ENCODE results near the gene GABRA6. TPM values are rescaled to one million over a fixed set of nuclear protein-coding genes. Genes with fewer than 3 reads are reported as not detected.
"Not testable (repeated sequence)": the region's sequence is repeated elsewhere in the genome, so short reads cannot be mapped to it uniquely, and the experiment has no call there.

GABRA6 gene
- polyA plus RNA-seq, result not detected

DNA sequence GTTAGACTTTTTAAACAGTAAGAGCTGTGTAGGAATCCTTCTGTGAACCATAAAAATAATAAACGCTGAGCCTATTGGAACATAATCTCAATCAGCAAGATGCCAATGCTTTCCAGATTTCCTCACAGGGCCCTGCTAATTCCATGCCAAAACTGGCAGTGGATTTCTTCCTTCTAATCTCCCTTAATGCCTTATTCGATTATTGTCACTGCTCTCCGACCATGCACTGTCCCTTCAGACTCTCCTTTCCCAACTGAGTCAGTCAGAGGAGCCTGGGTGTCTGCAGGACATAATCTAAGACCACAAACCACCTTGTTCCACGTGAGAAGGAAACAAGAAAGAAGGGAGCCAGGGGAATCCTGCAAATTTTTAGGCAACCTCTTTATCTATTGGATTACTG is at the start of gene GABRA6:
Gene GABRA6 (plus strand): TSS at position 261 of the 400 bp plus-strand sequence. CDS start 269 bp downstream, outside the sequence.
- H3K4me1 ChIP-seq (ENCODE audit: control insufficient read depth in 2 of 2, insufficient read depth in 2 of 2, low read length in 1 of 2), result no peaks in the 10 kb centered on the region
- H3K27me3 ChIP-seq (ENCODE audit: control insufficient read depth in 1 of 2, insufficient read depth in 2 of 2, low read length in 2 of 2), result no peaks in the 10 kb centered on the region
- H3K9me3 ChIP-seq (ENCODE audit: control insufficient read depth in 2 of 2, insufficient read depth in 1 of 2, low read depth in 1 of 2, low read length in 1 of 2), result no peaks in the 10 kb centered on the region
- no peak within 1 kb of the TSS for H3K27ac ChIP-seq (ENCODE audit: low read depth in 2 of 2, low read length in 1 of 2)
- 52 to 64% methylated on average over 4 of the region's 4 CpGs for WGBS, 2 donors
- H3K36me3 ChIP-seq (ENCODE audit: control insufficient read depth in 2 of 2, insufficient read depth in 2 of 2, low read length in 1 of 2), result no peaks in the 10 kb centered on the region
- H3K4me3 ChIP-seq (ENCODE audit: low read depth in 1 of 2, low read length in 2 of 2), result no peak within 1 kb of the TSS

- H3K4me1 ChIP-seq (ENCODE audit: control insufficient read depth in 2 of 2, insufficient read depth in 2 of 2, low read length in 1 of 2), result no peaks in the 10 kb centered on the region
- 75 to 83% methylated on average over 1 of the region's 1 CpG for WGBS, 2 donors
- H3K9me3 ChIP-seq (ENCODE audit: control insufficient read depth in 2 of 2, insufficient read depth in 1 of 2, low read depth in 1 of 2, low read length in 1 of 2), result no peaks in the 10 kb centered on the region
- H3K27me3 ChIP-seq (ENCODE audit: control insufficient read depth in 1 of 2, insufficient read depth in 2 of 2, low read length in 2 of 2), result no peaks in the 10 kb centered on the region
- H3K36me3 ChIP-seq (ENCODE audit: control insufficient read depth in 2 of 2, insufficient read depth in 2 of 2, low read length in 1 of 2), result no peaks in the 10 kb centered on the region
- H3K27ac ChIP-seq (ENCODE audit: low read depth in 2 of 2, low read length in 1 of 2), result no peak overlapping the region
- no peak overlapping the region for H3K4me3 ChIP-seq (ENCODE audit: low read depth in 1 of 2, low read length in 2 of 2)
Observed at GRCh38 chr5:161637591-161637990, 47.9 kb upstream of the GABRA6 start.

- H3K27me3 ChIP-seq (ENCODE audit: control insufficient read depth in 1 of 2, insufficient read depth in 2 of 2, low read length in 2 of 2), result no peaks in the 10 kb centered on the region
- WGBS, 2 donors, result 78 to 82% methylated on average over 4 of the region's 4 CpGs
- no peak overlapping the region for H3K4me3 ChIP-seq (ENCODE audit: low read depth in 1 of 2, low read length in 2 of 2)
- H3K4me1 ChIP-seq (ENCODE audit: control insufficient read depth in 2 of 2, insufficient read depth in 2 of 2, low read length in 1 of 2), result no peaks in the 10 kb centered on the region
- H3K27ac ChIP-seq (ENCODE audit: low read depth in 2 of 2, low read length in 1 of 2), result no peak overlapping the region
- no peaks in the 10 kb centered on the region for H3K36me3 ChIP-seq (ENCODE audit: control insufficient read depth in 2 of 2, insufficient read depth in 2 of 2, low read length in 1 of 2)
- no peaks in the 10 kb centered on the region for H3K9me3 ChIP-seq (ENCODE audit: control insufficient read depth in 2 of 2, insufficient read depth in 1 of 2, low read depth in 1 of 2, low read length in 1 of 2)
Observed at GRCh38 chr5:161641444-161641843, 44.1 kb upstream of the GABRA6 start.

- no peaks in the 10 kb centered on the region for H3K9me3 ChIP-seq (ENCODE audit: control insufficient read depth in 2 of 2, insufficient read depth in 1 of 2, low read depth in 1 of 2, low read length in 1 of 2)
- H3K4me1 ChIP-seq (ENCODE audit: control insufficient read depth in 2 of 2, insufficient read depth in 2 of 2, low read length in 1 of 2), result no peaks in the 10 kb centered on the region
- WGBS, 2 donors, result 95 to 96% methylated on average over 1 of the region's 1 CpG
- H3K27ac ChIP-seq (ENCODE audit: low read depth in 2 of 2, low read length in 1 of 2), result no peak overlapping the region
- H3K36me3 ChIP-seq (ENCODE audit: control insufficient read depth in 2 of 2, insufficient read depth in 2 of 2, low read length in 1 of 2), result no peaks in the 10 kb centered on the region
- H3K4me3 ChIP-seq (ENCODE audit: low read depth in 1 of 2, low read length in 2 of 2), result no peak overlapping the region
- no peaks in the 10 kb centered on the region for H3K27me3 ChIP-seq (ENCODE audit: control insufficient read depth in 1 of 2, insufficient read depth in 2 of 2, low read length in 2 of 2)
Observed at GRCh38 chr5:161645264-161645663, 40.3 kb upstream of the GABRA6 start.

GRCh38 chr5:161651926-161652325 is 33.6 kb upstream of the GABRA6 start:
- H3K4me1 ChIP-seq (ENCODE audit: control insufficient read depth in 2 of 2, insufficient read depth in 2 of 2, low read length in 1 of 2); H3K27ac ChIP-seq (ENCODE audit: low read depth in 2 of 2, low read length in 1 of 2); H3K27me3 ChIP-seq (ENCODE audit: control insufficient read depth in 1 of 2, insufficient read depth in 2 of 2, low read length in 2 of 2); H3K4me3 ChIP-seq (ENCODE audit: low read depth in 1 of 2, low read length in 2 of 2); H3K36me3 ChIP-seq (ENCODE audit: control insufficient read depth in 2 of 2, insufficient read depth in 2 of 2, low read length in 1 of 2); H3K9me3 ChIP-seq (ENCODE audit: control insufficient read depth in 2 of 2, insufficient read depth in 1 of 2, low read depth in 1 of 2, low read length in 1 of 2): not testable (repeated sequence)
- WGBS, 2 donors, result 54 to 67% methylated on average over 8 of the region's 8 CpGs

GRCh38 chr5:161660806-161661205 is 24.7 kb upstream of the GABRA6 start:
- Histone ChIP-seq H3K27me3 (ENCODE audit: control insufficient read depth in 1 of 2, insufficient read depth in 2 of 2, low read length in 2 of 2) (no peaks in the 10 kb centered on the region), H3K36me3 (ENCODE audit: control insufficient read depth in 2 of 2, insufficient read depth in 2 of 2, low read length in 1 of 2) (no peaks in the 10 kb centered on the region), H3K4me3 (ENCODE audit: low read depth in 1 of 2, low read length in 2 of 2) (no peak overlapping the region), H3K27ac (ENCODE audit: low read depth in 2 of 2, low read length in 1 of 2) (no peak overlapping the region), H3K9me3 (ENCODE audit: control insufficient read depth in 2 of 2, insufficient read depth in 1 of 2, low read depth in 1 of 2, low read length in 1 of 2) (peaks cover 0 to 2% of the 10 kb centered on the region in 2 donors), H3K4me1 (ENCODE audit: control insufficient read depth in 2 of 2, insufficient read depth in 2 of 2, low read length in 1 of 2) (no peaks in the 10 kb centered on the region)
- 82 to 90% methylated on average over 12 of the region's 12 CpGs for WGBS, 2 donors

GRCh38 chr5:161663431-161663830 is 22.1 kb upstream of the GABRA6 start:
- H3K4me3 ChIP-seq (ENCODE audit: low read depth in 1 of 2, low read length in 2 of 2), result no peak overlapping the region
- no peak overlapping the region for H3K27ac ChIP-seq (ENCODE audit: low read depth in 2 of 2, low read length in 1 of 2)
- H3K4me1 ChIP-seq (ENCODE audit: control insufficient read depth in 2 of 2, insufficient read depth in 2 of 2, low read length in 1 of 2), result no peaks in the 10 kb centered on the region
- no peaks in the 10 kb centered on the region for H3K36me3 ChIP-seq (ENCODE audit: control insufficient read depth in 2 of 2, insufficient read depth in 2 of 2, low read length in 1 of 2)
- H3K9me3 ChIP-seq (ENCODE audit: control insufficient read depth in 2 of 2, insufficient read depth in 1 of 2, low read depth in 1 of 2, low read length in 1 of 2), result peaks cover 0 to 2% of the 10 kb centered on the region in 2 donors
- H3K27me3 ChIP-seq (ENCODE audit: control insufficient read depth in 1 of 2, insufficient read depth in 2 of 2, low read length in 2 of 2), result no peaks in the 10 kb centered on the region

DNA sequence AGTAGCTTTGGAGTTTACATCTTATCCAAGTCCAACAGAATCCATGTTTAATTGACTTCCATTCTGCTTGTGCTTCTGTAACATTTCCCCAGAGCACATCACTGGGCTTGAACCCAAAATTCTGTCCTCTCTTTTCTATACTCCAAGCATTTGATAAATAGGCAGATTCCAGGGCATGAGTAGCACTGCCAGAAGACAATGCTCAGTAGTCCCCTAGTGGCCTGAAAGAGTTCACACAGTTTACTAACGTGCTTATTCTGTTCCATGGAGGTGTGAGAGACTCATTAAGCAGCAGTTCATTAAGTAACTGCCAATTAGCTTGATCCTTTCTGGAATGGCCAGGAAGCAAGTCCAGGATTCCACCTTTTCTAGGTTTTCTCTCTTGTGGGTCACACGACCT is 9.4 kb upstream of the GABRA6 start:
- Histone ChIP-seq H3K9me3 (ENCODE audit: control insufficient read depth in 2 of 2, insufficient read depth in 1 of 2, low read depth in 1 of 2, low read length in 1 of 2) (no peaks in the 10 kb centered on the region), H3K36me3 (ENCODE audit: control insufficient read depth in 2 of 2, insufficient read depth in 2 of 2, low read length in 1 of 2) (no peaks in the 10 kb centered on the region), H3K4me1 (ENCODE audit: control insufficient read depth in 2 of 2, insufficient read depth in 2 of 2, low read length in 1 of 2) (no peaks in the 10 kb centered on the region), H3K4me3 (ENCODE audit: low read depth in 1 of 2, low read length in 2 of 2) (no peak overlapping the region), H3K27me3 (ENCODE audit: control insufficient read depth in 1 of 2, insufficient read depth in 2 of 2, low read length in 2 of 2) (no peaks in the 10 kb centered on the region), H3K27ac (ENCODE audit: low read depth in 2 of 2, low read length in 1 of 2) (no peak overlapping the region)
- 15 to 20% methylated on average over 2 of the region's 2 CpGs for WGBS, 2 donors

- Histone ChIP-seq H3K36me3 (ENCODE audit: control insufficient read depth in 2 of 2, insufficient read depth in 2 of 2, low read length in 1 of 2) (no peaks in the 10 kb centered on the region), H3K27me3 (ENCODE audit: control insufficient read depth in 1 of 2, insufficient read depth in 2 of 2, low read length in 2 of 2) (no peaks in the 10 kb centered on the region), H3K4me1 (ENCODE audit: control insufficient read depth in 2 of 2, insufficient read depth in 2 of 2, low read length in 1 of 2) (no peaks in the 10 kb centered on the region), H3K4me3 (ENCODE audit: low read depth in 1 of 2, low read length in 2 of 2) (no peak overlapping the region), H3K27ac (ENCODE audit: low read depth in 2 of 2, low read length in 1 of 2) (no peak overlapping the region), H3K9me3 (ENCODE audit: control insufficient read depth in 2 of 2, insufficient read depth in 1 of 2, low read depth in 1 of 2, low read length in 1 of 2) (no peaks in the 10 kb centered on the region)
- 80 to 82% methylated on average over 8 of the region's 8 CpGs for WGBS, 2 donors
Observed at GRCh38 chr5:161686149-161686548, 628 bp downstream of the GABRA6 start.

DNA sequence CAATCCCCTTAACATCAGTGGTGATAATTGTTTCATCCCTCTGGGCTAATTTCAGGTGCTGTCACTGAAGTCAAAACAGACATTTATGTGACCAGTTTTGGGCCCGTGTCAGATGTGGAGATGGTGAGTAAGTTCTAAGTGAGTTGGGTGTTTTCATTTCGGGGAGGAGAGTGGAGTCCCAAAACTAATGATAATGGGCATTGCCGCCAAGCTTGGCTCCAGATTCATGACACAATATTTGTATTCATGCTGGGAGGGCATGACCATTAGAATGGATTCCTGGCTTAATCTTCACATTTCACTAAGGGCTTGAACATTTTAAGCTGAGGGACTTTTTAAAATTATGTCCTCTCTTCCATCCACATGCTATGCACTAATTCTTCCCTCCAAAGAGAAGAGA is 1.4 kb downstream of the GABRA6 start:
- Histone ChIP-seq H3K27ac (ENCODE audit: low read depth in 2 of 2, low read length in 1 of 2) (no peak overlapping the region), H3K4me3 (ENCODE audit: low read depth in 1 of 2, low read length in 2 of 2) (no peak overlapping the region), H3K4me1 (ENCODE audit: control insufficient read depth in 2 of 2, insufficient read depth in 2 of 2, low read length in 1 of 2) (no peaks in the 10 kb centered on the region), H3K27me3 (ENCODE audit: control insufficient read depth in 1 of 2, insufficient read depth in 2 of 2, low read length in 2 of 2) (no peaks in the 10 kb centered on the region), H3K9me3 (ENCODE audit: control insufficient read depth in 2 of 2, insufficient read depth in 1 of 2, low read depth in 1 of 2, low read length in 1 of 2) (no peaks in the 10 kb centered on the region), H3K36me3 (ENCODE audit: control insufficient read depth in 2 of 2, insufficient read depth in 2 of 2, low read length in 1 of 2) (no peaks in the 10 kb centered on the region)
- WGBS, 2 donors, result 81 to 89% methylated on average over 3 of the region's 3 CpGs
